Suprapubic skin (tissue), 4 donors: Measurements from ENCODE around the gene TLE6.

Experiments used
- EP300 ChIP-seq: sonication (generic); formaldehyde crosslinking; IDR thresholded peaks from one replicate; pipeline ENCODE4 v1.6.1; 2017; ENCODE audit warnings: antibody characterized with exemption
- POLR2A ChIP-seq, 2 donors: fragments of 450-650 bp; IDR thresholded peaks; one replicate each; pipeline ENCODE4 v1.6.1; 2017; ENCODE audit warnings: antibody characterized with exemption in 2 of 2, mild to moderate bottlenecking in 2 of 2, moderate library complexity in 2 of 2
- POLR2AphosphoS5 ChIP-seq, 3 donors: sonication (generic); formaldehyde crosslinking; IDR thresholded peaks; one replicate each; pipeline ENCODE4 v1.6.1; 2017; ENCODE audit warnings: antibody characterized with exemption in 3 of 3
- TF ChIP-seq, protein P1 (sequence below), 2 donors: fragments of 200-600 bp in 1 of 2; fragments of 450-650 bp in 1 of 2; sonication (generic) in 1 of 2; IDR thresholded peaks; one replicate each; pipeline ENCODE4 v1.5.1; 2016 to 2019; ENCODE audit warnings: antibody characterized with exemption in 2 of 2, mild to moderate bottlenecking in 1 of 2, moderate library complexity in 1 of 2

DNA sequence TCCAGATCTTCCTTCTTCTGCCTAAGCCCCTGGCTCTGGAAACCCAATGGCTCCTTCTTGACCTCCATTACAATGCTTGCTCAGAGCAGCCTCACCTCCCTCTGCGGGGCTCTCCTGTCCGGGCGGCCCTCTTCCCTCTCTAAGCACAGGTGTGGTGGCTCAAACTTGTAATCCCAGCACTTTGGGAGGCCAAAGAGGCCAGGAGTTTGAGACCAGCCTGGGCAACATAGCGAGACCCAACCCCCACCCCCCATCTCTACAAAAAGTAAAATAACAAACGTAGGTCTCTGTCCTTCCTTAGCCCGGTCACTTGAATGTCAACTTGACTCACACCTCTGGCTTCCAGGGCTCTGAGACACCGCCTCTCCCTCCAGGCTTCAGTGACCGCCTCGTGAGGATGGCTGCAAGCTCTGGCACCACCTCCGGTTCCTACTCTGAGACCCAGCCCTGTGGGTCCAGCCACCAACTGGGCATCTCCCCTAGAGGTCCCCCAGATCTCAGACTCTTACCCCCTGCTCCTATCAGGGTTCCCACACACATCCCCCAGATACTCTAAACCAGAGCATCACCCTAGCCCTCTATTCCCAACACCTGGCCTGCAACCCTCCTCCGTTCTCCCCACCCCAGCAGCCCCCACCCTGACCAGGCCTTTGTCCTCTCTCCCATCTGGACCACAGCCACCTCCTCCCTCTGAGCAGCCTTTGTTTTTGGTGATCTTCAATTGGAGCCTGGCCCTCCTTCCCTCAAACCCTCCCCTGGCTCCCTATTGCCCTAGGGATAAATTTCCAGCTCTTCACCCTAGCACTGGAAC lies 56.4 kb downstream of the TLE6 start:
- TF ChIP-seq, protein P1, sequence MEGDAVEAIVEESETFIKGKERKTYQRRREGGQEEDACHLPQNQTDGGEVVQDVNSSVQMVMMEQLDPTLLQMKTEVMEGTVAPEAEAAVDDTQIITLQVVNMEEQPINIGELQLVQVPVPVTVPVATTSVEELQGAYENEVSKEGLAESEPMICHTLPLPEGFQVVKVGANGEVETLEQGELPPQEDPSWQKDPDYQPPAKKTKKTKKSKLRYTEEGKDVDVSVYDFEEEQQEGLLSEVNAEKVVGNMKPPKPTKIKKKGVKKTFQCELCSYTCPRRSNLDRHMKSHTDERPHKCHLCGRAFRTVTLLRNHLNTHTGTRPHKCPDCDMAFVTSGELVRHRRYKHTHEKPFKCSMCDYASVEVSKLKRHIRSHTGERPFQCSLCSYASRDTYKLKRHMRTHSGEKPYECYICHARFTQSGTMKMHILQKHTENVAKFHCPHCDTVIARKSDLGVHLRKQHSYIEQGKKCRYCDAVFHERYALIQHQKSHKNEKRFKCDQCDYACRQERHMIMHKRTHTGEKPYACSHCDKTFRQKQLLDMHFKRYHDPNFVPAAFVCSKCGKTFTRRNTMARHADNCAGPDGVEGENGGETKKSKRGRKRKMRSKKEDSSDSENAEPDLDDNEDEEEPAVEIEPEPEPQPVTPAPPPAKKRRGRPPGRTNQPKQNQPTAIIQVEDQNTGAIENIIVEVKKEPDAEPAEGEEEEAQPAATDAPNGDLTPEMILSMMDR (IDR thresholded peaks at IDR 0.05): no peak
- TF ChIP-seq POLR2AphosphoS5 (IDR thresholded peaks at IDR 0.05) (no peak), POLR2A (IDR thresholded peaks at IDR 0.05) (no peak), EP300 (no peak)
